ENCODE data around the gene CEMIP. TPM values are rescaled to one million over a fixed set of nuclear protein-coding genes. Genes with fewer than 3 reads are reported as not detected.

CEMIP gene
- total RNA-seq, 1 experiment from 2014 or later: 0.61 TPM

DNA sequence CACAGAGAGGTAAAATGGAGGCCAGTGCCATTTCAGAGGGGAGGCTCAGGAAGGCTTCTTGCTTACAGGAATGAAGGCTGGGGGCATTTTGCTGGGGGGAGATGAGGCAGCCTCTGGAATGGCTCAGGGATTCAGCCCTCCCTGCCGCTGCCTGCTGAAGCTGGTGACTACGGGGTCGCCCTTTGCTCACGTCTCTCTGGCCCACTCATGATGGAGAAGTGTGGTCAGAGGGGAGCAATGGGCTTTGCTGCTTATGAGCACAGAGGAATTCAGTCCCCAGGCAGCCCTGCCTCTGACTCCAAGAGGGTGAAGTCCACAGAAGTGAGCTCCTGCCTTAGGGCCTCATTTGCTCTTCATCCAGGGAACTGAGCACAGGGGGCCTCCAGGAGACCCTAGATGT, 170.6 kb downstream of the CEMIP start:
- no TSS peak for BruUV-seq (replicated peaks)
- Histone ChIP-seq H3K9me3 (ENCODE audit: insufficient read depth, low read depth) (no peaks in the 10 kb centered on the region), H3K4me2 (no peak overlapping the region), H3K9me2 (ENCODE audit: insufficient read depth) (no peaks in the 10 kb centered on the region), H3K79me2 (ENCODE audit: low read depth) (no peaks in the 10 kb centered on the region), H3K4me1 (replicated peaks; ENCODE audit: insufficient read depth) (peaks cover 21% of the 10 kb centered on the region), H3F3A (ENCODE audit: insufficient read depth, low read depth) (peaks cover 15% of the 10 kb centered on the region), H3K27me3 (ENCODE audit: insufficient read depth, low read depth) (no peaks in the 10 kb centered on the region), H3K27ac (no peak overlapping the region), H2AFZ (no peak overlapping the region), H3K4me3 (no peak overlapping the region), H3K36me3 (ENCODE audit: low read depth) (peaks cover 6% of the 10 kb centered on the region), H4K20me1 (ENCODE audit: insufficient read depth) (no peaks in the 10 kb centered on the region)
- TF ChIP-seq, protein P1, sequence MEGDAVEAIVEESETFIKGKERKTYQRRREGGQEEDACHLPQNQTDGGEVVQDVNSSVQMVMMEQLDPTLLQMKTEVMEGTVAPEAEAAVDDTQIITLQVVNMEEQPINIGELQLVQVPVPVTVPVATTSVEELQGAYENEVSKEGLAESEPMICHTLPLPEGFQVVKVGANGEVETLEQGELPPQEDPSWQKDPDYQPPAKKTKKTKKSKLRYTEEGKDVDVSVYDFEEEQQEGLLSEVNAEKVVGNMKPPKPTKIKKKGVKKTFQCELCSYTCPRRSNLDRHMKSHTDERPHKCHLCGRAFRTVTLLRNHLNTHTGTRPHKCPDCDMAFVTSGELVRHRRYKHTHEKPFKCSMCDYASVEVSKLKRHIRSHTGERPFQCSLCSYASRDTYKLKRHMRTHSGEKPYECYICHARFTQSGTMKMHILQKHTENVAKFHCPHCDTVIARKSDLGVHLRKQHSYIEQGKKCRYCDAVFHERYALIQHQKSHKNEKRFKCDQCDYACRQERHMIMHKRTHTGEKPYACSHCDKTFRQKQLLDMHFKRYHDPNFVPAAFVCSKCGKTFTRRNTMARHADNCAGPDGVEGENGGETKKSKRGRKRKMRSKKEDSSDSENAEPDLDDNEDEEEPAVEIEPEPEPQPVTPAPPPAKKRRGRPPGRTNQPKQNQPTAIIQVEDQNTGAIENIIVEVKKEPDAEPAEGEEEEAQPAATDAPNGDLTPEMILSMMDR (conservative IDR thresholded peaks at IDR 0.05): no peak
- TF ChIP-seq EZH2 (IDR thresholded peaks at IDR 0.05; ENCODE audit: low read depth): no peak
- ChIA-PET POLR2A (ENCODE audit: unreplicated experiment) (no interaction called here), CTCF (no interaction called here)
- intact Hi-C loops (cut with micrococcal nuclease; ENCODE audit: unreplicated experiment): no loop called here
- DNase-seq: no peak

GRCh38 chr15:80950291-80951078, 171.3 kb downstream of the CEMIP start:
- no peaks in the 10 kb centered on the region for H3K27me3 ChIP-seq (ENCODE audit: insufficient read depth, low read depth)
- peaks cover 29% of the 10 kb centered on the region for H3K4me1 ChIP-seq (replicated peaks; ENCODE audit: insufficient read depth)
- H2AFZ ChIP-seq: no peak overlapping the region
- no peak overlapping the region for H3K4me2 ChIP-seq
- no peak overlapping the region for H3K27ac ChIP-seq
- no peaks in the 10 kb centered on the region for H3K9me2 ChIP-seq (ENCODE audit: insufficient read depth)
- intact Hi-C loops (cut with micrococcal nuclease; ENCODE audit: unreplicated experiment): no loop called here
- H3K4me3 ChIP-seq: no peak overlapping the region
- no TSS peak for BruUV-seq (replicated peaks)
- H3F3A ChIP-seq (ENCODE audit: insufficient read depth, low read depth): peaks cover 22% of the 10 kb centered on the region
- ChIA-PET CTCF (no interaction called here), POLR2A (ENCODE audit: unreplicated experiment) (no interaction called here)
- peaks cover 6% of the 10 kb centered on the region for H3K36me3 ChIP-seq (ENCODE audit: low read depth)
- TF ChIP-seq, protein P1 (conservative IDR thresholded peaks at IDR 0.05): no peak
- no peak for TF ChIP-seq EZH2 (IDR thresholded peaks at IDR 0.05; ENCODE audit: low read depth)
- DNase-seq: no peak
- H3K9me3 ChIP-seq (ENCODE audit: insufficient read depth, low read depth): no peaks in the 10 kb centered on the region
- H3K79me2 ChIP-seq (ENCODE audit: low read depth): no peaks in the 10 kb centered on the region
- no peaks in the 10 kb centered on the region for H4K20me1 ChIP-seq (ENCODE audit: insufficient read depth)

- ChIA-PET CTCF (no interaction called here), POLR2A (ENCODE audit: unreplicated experiment) (no interaction called here)
- no peaks in the 10 kb centered on the region for H4K20me1 ChIP-seq (ENCODE audit: insufficient read depth)
These were observed 172.8 kb downstream of the CEMIP start for GRCh38 chr15:80951941-80952340.

More at GRCh38 chr15:80951941-80952340, 172.8 kb downstream of the CEMIP start:
- no peaks in the 10 kb centered on the region for H3K79me2 ChIP-seq (ENCODE audit: low read depth)
- no peaks in the 10 kb centered on the region for H3K9me3 ChIP-seq (ENCODE audit: insufficient read depth, low read depth)
- no TSS peak for BruUV-seq (replicated peaks)
- H3K36me3 ChIP-seq (ENCODE audit: low read depth): peaks cover 6% of the 10 kb centered on the region
- no peaks in the 10 kb centered on the region for H3K9me2 ChIP-seq (ENCODE audit: insufficient read depth)
- intact Hi-C loops (cut with micrococcal nuclease; ENCODE audit: unreplicated experiment): no loop called here
- peaks cover 42% of the 10 kb centered on the region for H3K4me1 ChIP-seq (replicated peaks; ENCODE audit: insufficient read depth)
- TF ChIP-seq, protein P1 (conservative IDR thresholded peaks at IDR 0.05): no peak
- no peak for TF ChIP-seq EZH2 (IDR thresholded peaks at IDR 0.05; ENCODE audit: low read depth)
- peaks cover 33% of the 10 kb centered on the region for H3F3A ChIP-seq (ENCODE audit: insufficient read depth, low read depth)
- no peak overlapping the region for H3K27ac ChIP-seq
- no peak overlapping the region for H3K4me2 ChIP-seq
- no peak overlapping the region for H2AFZ ChIP-seq
- H3K4me3 ChIP-seq: no peak overlapping the region
- no peaks in the 10 kb centered on the region for H3K27me3 ChIP-seq (ENCODE audit: insufficient read depth, low read depth)
- DNase-seq: no peak
